Natural killer cell (primary cell): ENCODE measurements around the gene SMIM36. TPM values are rescaled to one million over a fixed set of nuclear protein-coding genes. Genes with fewer than 3 reads are reported as not detected.
"Not testable (repeated sequence)": the region's sequence is repeated elsewhere in the genome, so short reads cannot be mapped to it uniquely, and the experiment has no call there.

Experiments used
- ATAC-seq, 3 donors: fragments of 150-1000 bp in 2 of 3; fragments of 200-7000 bp in 1 of 3; cut with Tn5 transposase; 1 replicate in 1 of 3; 2 replicates in 2 of 3; pipeline ENCODE4 v1.10.0; 2021; ENCODE audit warnings: mild to moderate bottlenecking in 2 of 3, moderate library complexity in 2 of 3
- DNase-seq, 2 donors: peaks; one replicate each; pipeline versions ENCODE4 v3.0.0 to v3.0.0-alpha.2; 2013 to 2021; ENCODE audit warnings: mixed read lengths in 1 of 2
- H3K27ac ChIP-seq: one replicate; pipeline ENCODE4 v1.5.1; 2013; ENCODE audit warnings: mild to moderate bottlenecking, low read length
- H3K27me3 ChIP-seq: one replicate; pipeline ENCODE4 v1.6.1; 2013; ENCODE audit warnings: low read length; ENCODE audit not compliant: control insufficient read depth, insufficient read depth
- H3K36me3 ChIP-seq: one replicate; pipeline ENCODE4 v1.6.1; 2013; ENCODE audit warnings: low read length; ENCODE audit not compliant: control insufficient read depth, insufficient read depth
- H3K4me1 ChIP-seq: one replicate; pipeline ENCODE4 v1.6.1; 2013; ENCODE audit warnings: low read length; ENCODE audit not compliant: control insufficient read depth, insufficient read depth
- H3K4me3 ChIP-seq: one replicate; pipeline ENCODE4 v1.5.1; 2013; ENCODE audit warnings: low read length
- H3K9me3 ChIP-seq: one replicate; pipeline ENCODE4 v1.6.1; 2013; ENCODE audit warnings: low read length; ENCODE audit not compliant: control insufficient read depth, insufficient read depth
- H3K27ac Mint-ChIP-seq, 2 donors: one replicate each; pipeline ENCODE4 v1.8.0; 2022; ENCODE audit warnings: mild to moderate bottlenecking in 2 of 2, mixed read lengths in 2 of 2, moderate library complexity in 1 of 2
- H3K27me3 Mint-ChIP-seq, 2 donors: one replicate each; pipeline ENCODE4 v1.8.0; 2022; ENCODE audit warnings: low read depth in 2 of 2, mixed read lengths in 2 of 2
- H3K36me3 Mint-ChIP-seq: one replicate; pipeline ENCODE4 v1.8.0; 2022; ENCODE audit warnings: mixed read lengths
- H3K4me1 Mint-ChIP-seq, 2 donors: one replicate each; pipeline ENCODE4 v1.8.0; 2022; ENCODE audit warnings: mixed read lengths in 2 of 2
- H3K4me3 Mint-ChIP-seq: one replicate; pipeline ENCODE4 v1.8.0; 2022; ENCODE audit warnings: mild to moderate bottlenecking, moderate library complexity, mixed read lengths
- H3K9me3 Mint-ChIP-seq, 2 donors: one replicate each; pipeline ENCODE4 v1.8.0; 2022; ENCODE audit warnings: mixed read lengths in 2 of 2
- CTCF ChIP-seq: fragments of 200-600 bp; IDR thresholded peaks from one replicate; pipeline ENCODE4 v1.8.0; 2022; ENCODE audit warnings: antibody characterized with exemption
- WGBS: methylation state at CpG from one replicate; pipeline ENCODE4 v1.1.7; 2013; ENCODE audit warnings: missing lambda C conversion rate; ENCODE audit not compliant: insufficient coverage; 5-methylcytosine and 5-hydroxymethylcytosine counted together
- intact Hi-C: fragments of 100-400 bp; cut with micrococcal nuclease; formaldehyde crosslinking; loops from one replicate; pipeline ENCODE4 v1.14.2; 2022
- total RNA-seq, 4 donors: library from RNA; stranded (reverse); fragments of 120-200 nt in 1 of 4; gene quantifications; one replicate each; pipeline versions ENCODE4 v1.2.3 to v1.2.4, GENCODE V29; 2013 to 2022

SMIM36 gene
- total RNA-seq, 3 donors from 2014 or later (not counting 1 experiment from before 2014, with no cell fraction given): not detected

DNA sequence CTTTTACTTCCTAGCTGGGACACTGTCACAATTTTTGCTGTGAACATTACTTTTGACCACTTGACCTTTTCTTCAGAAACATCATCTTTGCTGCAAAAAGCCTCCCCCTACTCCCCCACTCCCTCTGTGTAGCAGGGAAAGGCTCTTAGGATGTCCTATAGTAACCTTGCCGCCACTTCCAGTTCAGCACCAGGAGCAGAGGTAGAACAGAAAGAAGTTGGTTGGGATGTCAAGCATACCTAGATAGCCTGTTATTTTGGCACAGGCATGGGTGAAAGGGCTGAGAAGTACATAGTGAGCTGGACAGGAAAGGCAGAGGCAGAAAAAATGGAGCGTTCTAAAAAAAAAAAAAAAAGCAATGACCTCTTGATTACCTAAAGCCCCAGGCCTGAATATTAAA is 31.3 kb downstream of the SMIM36 start:
- ATAC-seq: no peak
- WGBS: 93% methylated on average over 2 of the region's 2 CpGs
- intact Hi-C loops: no loop called here

GRCh38 chr17:55478971-55479370 is 32.3 kb downstream of the SMIM36 start:
- H3K36me3 Mint-ChIP-seq: no peaks in the 10 kb centered on the region
- DNase-seq: no peak
- H3K9me3 ChIP-seq: no peaks in the 10 kb centered on the region
- H3K27me3 Mint-ChIP-seq: peaks cover 0 to 6% of the 10 kb centered on the region in 2 donors
- no peak overlapping the region for H3K4me3 Mint-ChIP-seq
- H3K4me1 ChIP-seq: no peaks in the 10 kb centered on the region
- H3K9me3 Mint-ChIP-seq: no peaks in the 10 kb centered on the region
- H3K27ac ChIP-seq: no peak overlapping the region
- no peaks in the 10 kb centered on the region for H3K27me3 ChIP-seq
- no peak for TF ChIP-seq CTCF
- ATAC-seq: no peak
- no peak overlapping the region for H3K4me3 ChIP-seq
- 87% methylated on average over 3 of the region's 3 CpGs for WGBS
- H3K4me1 Mint-ChIP-seq: no peaks in the 10 kb centered on the region
- intact Hi-C loops: no loop called here
- no peak overlapping the region for H3K27ac Mint-ChIP-seq
- no peaks in the 10 kb centered on the region for H3K36me3 ChIP-seq

More for the DNA sequence above, 31.3 kb downstream of the SMIM36 start:
- no peak for TF ChIP-seq CTCF
- H3K4me3 ChIP-seq: no peak overlapping the region
- no peaks in the 10 kb centered on the region for H3K27me3 ChIP-seq
- no peak overlapping the region for H3K4me3 Mint-ChIP-seq
- DNase-seq: no peak
- peaks cover 0 to 6% of the 10 kb centered on the region in 2 donors for H3K27me3 Mint-ChIP-seq
- H3K4me1 Mint-ChIP-seq: no peaks in the 10 kb centered on the region
- H3K36me3 Mint-ChIP-seq: no peaks in the 10 kb centered on the region
- no peaks in the 10 kb centered on the region for H3K9me3 Mint-ChIP-seq
- H3K36me3 ChIP-seq: no peaks in the 10 kb centered on the region
- H3K27ac ChIP-seq: no peak overlapping the region
- H3K9me3 ChIP-seq: no peaks in the 10 kb centered on the region
- H3K4me1 ChIP-seq: no peaks in the 10 kb centered on the region
- H3K27ac Mint-ChIP-seq: no peak overlapping the region

GRCh38 chr17:55466671-55467070 is 44.6 kb downstream of the SMIM36 start:
- no peak for ATAC-seq
- Histone ChIP-seq H3K27ac (no peak overlapping the region), H3K4me3 (no peak overlapping the region), H3K27me3 (no peaks in the 10 kb centered on the region), H3K4me1 (no peaks in the 10 kb centered on the region), H3K36me3 (no peaks in the 10 kb centered on the region), H3K9me3 (no peaks in the 10 kb centered on the region)
- Mint-ChIP-seq H3K4me1 (peaks cover 0 to 7% of the 10 kb centered on the region in 2 donors), H3K27ac (no peak overlapping the region), H3K36me3 (no peaks in the 10 kb centered on the region), H3K27me3 (no peaks in the 10 kb centered on the region), H3K9me3 (no peaks in the 10 kb centered on the region), H3K4me3 (no peak overlapping the region)
- 65% methylated on average over 7 of the region's 7 CpGs for WGBS
- no peak for TF ChIP-seq CTCF
- intact Hi-C loops: no loop called here
- no peak for DNase-seq

DNA sequence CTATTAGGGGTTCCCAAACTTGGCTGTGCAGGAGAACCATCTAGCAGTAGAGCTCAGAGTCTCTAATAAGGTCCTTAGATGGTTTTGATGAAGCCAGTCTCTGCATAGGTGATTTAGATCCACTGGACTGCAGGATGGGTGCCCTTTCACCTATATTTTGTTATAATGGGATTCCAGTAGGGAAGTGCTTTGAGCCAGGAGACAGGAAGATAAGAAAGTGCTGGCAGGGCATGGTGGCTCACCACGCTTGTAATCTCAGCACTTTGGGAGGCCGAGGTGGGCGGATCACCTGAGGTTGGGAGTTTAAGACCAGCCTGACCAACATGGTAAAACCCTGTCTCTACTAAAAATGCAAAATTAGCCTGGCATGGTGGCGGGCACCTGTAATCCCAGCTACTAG is 45.5 kb downstream of the SMIM36 start:
- DNase-seq, H3K4me3 Mint-ChIP-seq, H3K4me1 Mint-ChIP-seq, H3K36me3 ChIP-seq, H3K27ac ChIP-seq, H3K4me3 ChIP-seq, H3K36me3 Mint-ChIP-seq, intact Hi-C loops, H3K4me1 ChIP-seq, H3K9me3 ChIP-seq, H3K27me3 Mint-ChIP-seq, H3K27me3 ChIP-seq, H3K27ac Mint-ChIP-seq, H3K9me3 Mint-ChIP-seq, ATAC-seq: not testable (repeated sequence)
- WGBS: 89% methylated on average over 4 of the region's 4 CpGs
